HL-60/S4 treated with phorbol 12-myristate 13-acetate at 8.2 ng/mL for 4 days and 3 days (cell line): ENCODE measurements around the gene RAMACL.

Experiments
- in situ Hi-C: fragments of 300-500 bp; cut with MboI; formaldehyde crosslinking; loops from 2 replicates; pipeline ENCODE4 v1.15.0; 2022; ENCODE audit warnings: low sequenced_read_pairs

The RAMACL gene

GRCh38 chr6:166580076-166581050 is 6.1 kb downstream of the RAMACL start:
- in situ Hi-C loops: no loop called here

DNA sequence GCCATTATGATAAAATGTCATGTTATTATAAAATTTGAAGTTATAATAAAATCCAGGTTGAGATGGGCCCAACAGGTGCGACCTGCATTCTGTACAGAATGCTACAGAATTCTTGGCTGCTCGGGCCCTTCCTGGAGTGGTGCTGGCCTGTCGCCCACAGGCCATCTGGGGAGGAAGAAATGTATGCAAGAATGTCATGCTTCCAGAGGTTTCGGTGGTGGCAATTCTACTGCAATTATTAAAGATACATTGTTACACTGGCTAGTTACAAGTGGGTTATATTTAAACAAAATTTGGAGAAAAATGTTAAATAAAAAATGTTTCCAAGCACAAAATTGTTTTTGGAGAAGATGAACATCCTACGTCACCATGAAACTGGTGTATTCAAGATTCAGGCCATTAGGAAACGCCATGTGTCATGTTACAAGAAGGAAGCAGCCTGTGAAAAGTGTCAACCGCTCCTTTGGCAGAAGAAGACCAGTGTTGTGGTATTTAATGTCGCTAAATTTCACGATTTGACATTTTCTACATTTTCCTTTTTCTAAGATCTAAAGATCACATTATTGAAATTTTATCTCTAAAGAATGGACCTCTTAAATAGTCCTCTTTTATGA is 7.1 kb downstream of the RAMACL start:
- in situ Hi-C loops: no loop called here

DNA sequence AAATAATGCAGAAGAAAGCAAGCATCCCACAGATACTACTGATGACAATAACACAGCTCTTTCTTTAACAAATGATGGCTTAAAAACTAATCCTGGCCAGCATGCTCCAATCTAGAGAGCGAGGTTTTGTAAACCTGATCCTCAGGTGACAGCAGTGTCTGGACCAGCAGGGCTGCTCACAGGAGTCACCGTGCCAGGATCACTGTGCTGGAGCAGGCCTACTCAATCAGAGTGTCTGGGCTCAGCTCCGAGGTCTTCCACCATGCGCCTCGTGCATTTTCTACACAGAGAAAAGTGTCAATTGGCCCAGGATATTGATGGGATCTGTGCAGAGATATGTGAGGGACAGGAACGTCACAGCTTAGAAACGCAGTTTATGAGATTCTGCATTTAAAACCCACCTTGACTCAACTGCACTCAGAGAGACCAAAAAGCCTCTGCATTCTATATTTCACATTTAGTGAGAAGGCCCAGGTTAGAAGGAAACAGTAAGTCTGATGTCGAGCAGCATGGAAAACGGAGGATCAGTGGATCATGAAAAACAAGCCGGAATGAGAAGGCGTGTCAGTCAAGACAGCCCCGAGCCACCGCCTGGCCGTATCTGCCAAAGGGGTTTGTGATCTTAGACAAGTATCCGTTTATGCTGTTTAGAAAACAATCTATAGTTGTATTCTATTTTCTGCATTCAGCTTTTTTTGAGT is 7.8 kb downstream of the RAMACL start:
- in situ Hi-C loops: no loop called here

GRCh38 chr6:166575205-166575604 is 11.3 kb downstream of the RAMACL start:
- in situ Hi-C loops: no loop called here

DNA sequence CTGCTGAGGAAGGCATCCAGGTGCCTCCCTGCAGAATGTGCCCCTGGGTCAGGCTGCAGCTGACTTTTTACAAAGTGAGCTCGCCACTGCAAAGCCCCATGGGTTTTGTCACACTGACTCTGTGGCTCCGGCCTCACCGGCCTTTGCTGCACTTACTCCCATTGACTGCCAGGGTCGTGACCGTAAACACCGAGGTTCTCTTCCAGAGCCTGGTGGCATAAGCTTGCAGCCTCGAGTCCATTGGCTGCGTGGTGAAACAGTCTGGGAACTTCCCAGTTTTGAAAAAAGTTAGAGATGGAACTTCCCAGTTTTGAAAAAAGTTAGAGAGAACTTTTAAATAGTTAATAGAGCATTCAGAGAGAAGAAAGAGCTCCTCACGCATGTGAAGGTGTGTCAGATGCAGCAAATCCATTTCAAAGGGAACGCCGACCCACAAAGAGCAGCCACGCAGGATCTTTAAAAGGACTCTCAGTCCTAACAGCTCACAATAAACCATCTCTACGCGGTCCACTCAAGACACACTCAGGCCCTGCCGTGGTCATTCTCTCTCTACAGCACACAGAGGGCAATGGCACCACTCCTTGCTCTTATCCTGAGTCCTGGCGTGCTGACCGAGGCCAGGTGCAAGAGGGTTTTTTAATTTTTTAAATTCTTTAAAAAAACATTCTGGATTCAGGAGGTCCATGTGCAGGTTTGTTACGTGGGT is 12.8 kb downstream of the RAMACL start:
- in situ Hi-C loops: no loop called here

DNA sequence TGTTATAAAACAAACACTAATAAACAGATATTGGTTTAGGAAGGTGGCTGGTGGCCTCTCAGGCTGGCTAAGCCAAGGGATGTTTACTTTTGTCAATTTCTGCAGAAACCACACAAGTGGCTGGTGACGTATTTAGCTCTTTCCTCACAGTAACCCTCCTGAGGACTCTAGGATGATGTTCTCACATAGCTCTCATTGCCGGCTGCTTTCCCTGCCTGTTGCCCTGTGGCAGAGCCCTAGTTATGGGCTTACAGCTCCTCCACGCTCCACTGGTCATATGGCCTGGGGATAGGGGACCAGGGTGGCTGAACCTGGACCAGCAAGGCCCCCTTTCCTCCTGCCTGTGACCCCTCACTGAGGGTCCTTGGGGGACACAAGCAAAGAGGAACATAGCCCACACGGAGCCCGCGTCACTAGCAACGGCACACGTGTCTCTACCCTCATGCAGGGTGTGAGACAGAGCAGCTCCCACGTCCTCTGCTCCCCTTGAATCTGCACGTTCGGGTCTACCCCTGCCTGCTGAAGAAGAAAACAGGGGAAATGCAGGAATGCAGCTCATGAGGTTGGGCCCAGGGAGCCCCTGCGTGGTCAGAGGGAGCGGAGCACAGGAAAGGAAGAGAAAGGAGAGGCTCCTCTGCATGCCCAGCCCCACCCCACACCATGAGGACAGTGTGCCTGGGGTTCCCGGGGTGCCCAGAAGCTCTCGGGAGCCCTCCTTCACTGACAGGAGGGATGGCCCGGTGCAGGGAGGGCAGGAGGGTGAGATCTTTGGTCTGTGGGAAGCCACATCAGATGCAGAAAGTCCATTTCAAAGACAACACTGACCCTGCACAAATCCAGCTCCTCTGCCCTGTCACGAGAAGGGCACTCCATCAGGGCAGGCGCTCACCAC is 13.9 kb downstream of the RAMACL start:
- in situ Hi-C loops: no loop called here

DNA sequence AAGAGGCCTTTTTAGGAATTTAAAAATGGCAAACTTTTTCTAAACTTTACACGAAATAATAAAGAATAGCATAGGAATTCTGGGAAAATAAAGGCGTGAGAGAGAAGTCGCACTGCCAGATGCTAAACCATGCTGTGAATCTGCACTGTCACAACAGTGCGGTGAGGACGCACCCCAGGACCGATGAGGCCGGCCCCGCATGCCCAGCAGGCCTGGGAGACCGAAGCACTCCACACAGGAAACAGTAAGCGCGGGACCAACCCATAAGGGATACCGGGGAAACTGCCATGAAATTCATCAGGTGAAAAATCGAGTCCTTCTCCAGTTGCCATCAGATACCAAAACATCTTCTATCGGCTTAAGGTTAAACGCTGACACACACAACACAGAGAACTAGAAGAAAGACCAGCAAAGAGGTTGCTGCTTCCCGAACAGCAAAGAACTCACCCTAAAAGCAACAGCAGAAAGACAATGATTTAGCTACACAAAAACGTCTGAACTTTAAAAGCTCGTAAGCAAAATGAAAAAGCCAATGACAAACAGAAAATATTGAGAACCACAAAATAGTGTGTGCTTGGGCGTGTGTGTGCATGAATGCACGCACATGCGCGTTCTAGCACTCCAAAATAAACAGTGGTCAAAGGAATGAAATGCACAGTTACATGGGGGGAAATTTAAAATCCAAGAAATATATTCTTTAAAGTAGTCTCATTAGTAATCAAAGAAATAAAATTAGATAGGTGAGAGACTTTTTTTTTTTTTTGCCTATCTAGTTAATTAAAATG is 15.4 kb downstream of the RAMACL start:
- in situ Hi-C loops: no loop called here

DNA sequence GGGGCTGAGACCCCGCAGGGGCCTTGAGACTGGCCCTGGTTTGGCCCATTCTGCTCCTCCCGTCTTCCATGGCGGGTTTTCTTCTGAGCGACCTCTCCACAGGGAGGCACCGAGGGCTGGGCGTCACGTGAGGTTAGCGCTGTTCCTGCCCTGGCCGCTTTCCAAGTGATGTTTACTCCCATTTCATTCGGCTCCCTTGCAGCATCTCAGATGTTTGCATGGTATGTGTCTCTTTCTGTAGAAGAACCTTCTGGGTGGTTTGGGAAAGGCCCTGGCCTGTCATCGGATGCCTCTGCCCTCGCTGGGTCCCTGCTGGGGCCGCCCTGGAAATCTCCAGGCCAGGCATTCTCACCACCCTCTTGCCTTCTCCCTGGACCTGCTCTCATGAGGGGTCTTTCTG is 17.3 kb downstream of the RAMACL start:
- in situ Hi-C loops: no loop called here

GRCh38 chr6:166567813-166568212 is 18.7 kb downstream of the RAMACL start:
- in situ Hi-C loops: no loop called here

GRCh38 chr6:166567107-166567506 is 19.4 kb downstream of the RAMACL start:
- in situ Hi-C loops: no loop called here

GRCh38 chr6:166566026-166567011 is 20.2 kb downstream of the RAMACL start:
- in situ Hi-C loops: no loop called here

- in situ Hi-C loops: no loop called here
Measured at GRCh38 chr6:166565084-166565967, 21.2 kb downstream of the RAMACL start.

DNA sequence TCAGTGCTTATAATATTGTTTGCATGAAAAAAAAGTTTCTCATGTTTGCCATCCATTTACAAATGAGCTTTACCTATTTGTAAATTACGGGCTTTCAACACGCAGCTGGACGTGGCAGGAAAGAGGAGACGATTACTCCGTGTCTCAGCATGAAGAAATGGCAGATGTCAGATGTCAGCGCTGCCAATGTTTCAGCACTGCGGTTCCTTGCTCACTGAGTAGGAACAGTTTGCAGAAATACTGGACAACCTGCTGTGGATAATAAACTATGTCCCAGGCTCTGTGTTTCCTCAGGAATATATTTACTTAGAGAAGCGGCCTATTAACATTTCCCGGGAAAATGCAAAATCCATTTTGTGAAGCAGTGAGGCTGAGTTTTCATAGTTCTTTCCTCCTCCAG is 22.7 kb downstream of the RAMACL start:
- in situ Hi-C loops: no loop called here

DNA sequence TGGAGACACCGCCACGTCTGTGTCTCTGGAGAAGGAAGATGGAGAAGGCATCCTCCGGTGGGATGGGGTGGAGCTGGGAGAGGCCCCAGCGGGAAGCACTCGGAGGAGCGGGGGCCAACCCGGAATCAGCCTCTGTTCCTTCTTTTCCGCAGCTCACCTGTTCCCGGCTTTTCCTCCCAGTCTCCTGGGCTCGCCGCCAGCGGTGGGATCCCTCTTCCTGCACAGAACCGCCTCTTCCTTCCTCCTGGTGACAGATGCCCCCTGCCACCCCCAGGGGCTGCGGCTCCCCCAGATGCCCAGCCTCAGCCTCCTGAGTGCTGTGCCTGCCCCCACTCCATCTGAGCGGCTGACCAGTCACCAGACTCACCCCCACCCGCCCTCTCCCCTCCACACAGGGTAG is 23.3 kb downstream of the RAMACL start:
- in situ Hi-C loops: no loop called here

- in situ Hi-C loops: no loop called here
Measured at GRCh38 chr6:166562726-166563125, 23.8 kb downstream of the RAMACL start.

DNA sequence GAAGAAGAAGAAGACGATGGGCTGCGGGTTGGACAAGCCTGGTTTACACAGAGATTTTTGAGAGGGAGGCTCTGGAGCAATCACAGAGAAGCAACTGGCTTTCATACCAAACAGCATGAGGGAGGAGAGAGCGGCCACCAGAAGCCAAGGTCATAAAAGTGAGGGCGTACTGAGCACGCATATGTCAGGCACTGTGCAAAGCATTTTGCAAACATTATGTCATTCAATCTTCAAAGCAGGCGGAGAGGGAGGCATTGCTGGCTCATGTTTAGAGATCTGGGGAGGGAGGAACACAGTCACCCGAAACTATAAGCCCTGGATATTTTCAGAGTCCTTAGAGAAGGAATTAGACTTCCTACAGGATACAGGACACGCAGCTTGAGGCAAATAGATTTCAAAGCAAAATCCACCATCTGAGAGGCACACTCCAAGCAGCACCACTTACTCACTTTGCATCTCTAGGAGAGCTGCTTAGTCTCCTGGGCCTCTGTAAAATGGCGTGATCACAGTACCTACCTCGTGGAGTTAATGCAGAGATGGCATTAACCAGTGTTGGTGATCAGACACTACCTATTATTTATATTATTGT is 24.6 kb downstream of the RAMACL start:
- in situ Hi-C loops: no loop called here

GRCh38 chr6:166560222-166560621 is 26.3 kb downstream of the RAMACL start:
- in situ Hi-C loops: no loop called here
